Sciatic nerve (tissue), 2 donors: Measurements from ENCODE around the gene S1PR3. TPM values are rescaled to one million over a fixed set of nuclear protein-coding genes. Genes with fewer than 3 reads are reported as not detected.

Experiments
- ATAC-seq: fragments of 200-7000 bp; cut with Tn5 transposase; one replicate; pipeline ENCODE4 v1.9.1; 2020; ENCODE audit warnings: mild to moderate bottlenecking, moderate library complexity
- DNase-seq: peaks from one replicate; pipeline ENCODE4 v3.0.0-alpha.2; 2020; ENCODE audit warnings: low spot score
- intact Hi-C: fragments of 100-400 bp; cut with DNase I; formaldehyde crosslinking; loops from one replicate; pipeline ENCODE4 v1.14.2; 2022
- total RNA-seq: library from RNA; stranded (reverse); fragmentation: NEBNext Ultra II Directional; extraction: Animal tissue kit (Norgen Biotek cat#: 25700); gene quantifications from one replicate; pipeline ENCODE4 v1.2.1, GENCODE V29; 2021
- donor health status: DM: no; HTN: no; CAD: no.
- donor health status: DM: no; HTN: no; CAD: no.

The S1PR3 gene
- total RNA-seq, 1 donor from 2014 or later, result 16.9 TPM

GRCh38 chr9:89051421-89052025, 60.3 kb downstream of the S1PR3 start:
- no peak for DNase-seq
- no peak for ATAC-seq
- intact Hi-C loops, result no loop called here

GRCh38 chr9:89052470-89053097, 61.3 kb downstream of the S1PR3 start:
- no peak for DNase-seq
- intact Hi-C loops, result no loop called here

DNA sequence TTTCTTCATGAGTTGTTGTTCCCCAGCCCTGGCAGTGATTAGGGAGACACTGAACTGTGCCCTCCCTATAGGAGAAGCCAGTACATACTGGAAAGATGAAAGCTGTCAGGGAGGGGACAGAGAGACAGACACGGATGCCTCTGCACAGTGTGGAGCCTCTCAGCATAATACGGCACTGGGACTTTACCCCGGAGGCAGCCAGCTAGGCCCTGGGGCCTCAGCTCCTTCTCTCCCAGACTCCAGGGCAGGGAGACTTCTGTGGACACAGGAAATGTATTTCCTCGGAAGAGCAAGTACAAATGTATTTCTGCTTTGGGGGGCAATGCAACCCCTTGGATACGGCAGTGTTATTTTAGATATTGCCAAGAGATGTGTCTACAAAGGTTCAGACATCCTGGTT, 62.0 kb downstream of the S1PR3 start:
- intact Hi-C loops, result no loop called here
- DNase-seq, result no peak
- no peak for ATAC-seq

More at GRCh38 chr9:89052470-89053097, 61.3 kb downstream of the S1PR3 start:
- no peak for ATAC-seq

Other genes starting within 250 kb of the S1PR3 start
- 5.3 TPM for gene SHC3, start 187.3 kb downstream of the S1PR3 start, total RNA-seq